CD4-positive, alpha-beta T cell (primary cell): ENCODE data around the gene CALHM6. TPM values are rescaled to one million over a fixed set of nuclear protein-coding genes. Genes with fewer than 3 reads are reported as not detected.
A peak's percentile ranks its signal among the peaks of the same experiment; 100 is the strongest.

ENCODE experiments used
- ATAC-seq: fragments of 200-7000 bp; cut with Tn5 transposase; one replicate; pipeline ENCODE4 v1.10.0; 2022; ENCODE audit warnings: mild to moderate bottlenecking; ENCODE audit not compliant: poor library complexity
- CTCF ChIA-PET: fragments of 350-600 bp; sonication (Branson Sonifier 250); formaldehyde crosslinking; loops from one replicate; lab custom pipeline; 2021; ENCODE audit warnings: antibody characterized with exemption, inconsistent platforms; lab: Charles Lee
- POLR2A ChIA-PET: fragments of 350-600 bp; sonication (Branson Sonifier 250); formaldehyde crosslinking; loops from one replicate; lab custom pipeline; 2021; ENCODE audit warnings: antibody characterized with exemption, inconsistent platforms; lab: Charles Lee
- DNase-seq, 14 experiments: peaks; one replicate each; pipeline ENCODE4 v3.0.0-alpha.2; 2013 to 2020; ENCODE audit warnings: mixed read lengths in 2 of 14
- H3K27ac ChIP-seq, 2 donors: one replicate each; pipeline versions ENCODE4 v1.5.1 to v1.7.0; 2013; ENCODE audit warnings: low read length in 2 of 2, low read depth in 1 of 2, mild to moderate bottlenecking in 1 of 2
- H3K27me3 ChIP-seq, 2 experiments: 1 replicate in 1 of 2; 2 replicates in 1 of 2; pipeline versions ENCODE4 v1.6.1 to v1.7.0; 2013; ENCODE audit warnings: low read length in 2 of 2, control low read depth in 1 of 2, mild to moderate bottlenecking in 1 of 2, moderate library complexity in 1 of 2; ENCODE audit not compliant: insufficient read depth in 2 of 2, control insufficient read depth in 1 of 2
- H3K36me3 ChIP-seq: one replicate; pipeline ENCODE4 v1.6.1; 2013; ENCODE audit warnings: low read length, control low read depth; ENCODE audit not compliant: insufficient read depth
- H3K4me1 ChIP-seq: one replicate; pipeline ENCODE4 v1.6.1; 2013; ENCODE audit warnings: low read length, control low read depth; ENCODE audit not compliant: insufficient read depth
- H3K4me3 ChIP-seq: one replicate; pipeline ENCODE4 v1.5.1; 2013; ENCODE audit warnings: mild to moderate bottlenecking, low read length, moderate library complexity
- H3K9me3 ChIP-seq, 2 experiments: 1 replicate in 1 of 2; 2 replicates in 1 of 2; pipeline versions ENCODE4 v1.6.1 to v1.7.0; 2013; ENCODE audit warnings: low read length in 2 of 2, mild to moderate bottlenecking in 2 of 2, control low read depth in 1 of 2, moderate library complexity in 1 of 2; ENCODE audit not compliant: control insufficient read depth in 1 of 2, insufficient read depth in 1 of 2
- H3K27ac Mint-ChIP-seq: one replicate; pipeline ENCODE4 v1.8.0; 2020; ENCODE audit warnings: mixed read lengths
- H3K27me3 Mint-ChIP-seq: one replicate; pipeline ENCODE4 v1.8.0; 2021; ENCODE audit warnings: mixed read lengths
- H3K36me3 Mint-ChIP-seq: one replicate; pipeline ENCODE4 v1.8.0; 2021; ENCODE audit warnings: low read depth, mixed read lengths
- H3K4me1 Mint-ChIP-seq: one replicate; pipeline ENCODE4 v1.8.0; 2021; ENCODE audit warnings: low read depth, mixed read lengths
- H3K4me3 Mint-ChIP-seq: one replicate; pipeline ENCODE4 v1.8.0; 2020; ENCODE audit warnings: mild to moderate bottlenecking, mixed read lengths
- H3K9me3 Mint-ChIP-seq: one replicate; pipeline ENCODE4 v1.8.0; 2020; ENCODE audit warnings: mixed read lengths
- intact Hi-C, 2 experiments: fragments of 100-400 bp; cut with DNase I in 1 of 2; cut with micrococcal nuclease in 1 of 2; formaldehyde crosslinking; loops; one replicate each; pipeline versions ENCODE4 v1.15.1 to v1.9.0; 2023 to 2025; cut with DNase I, micrococcal nuclease
- total RNA-seq, 174 experiments: library from RNA in 2 of 174; stranded (reverse) in 2 of 174; gene quantifications; one replicate each; pipeline ENCODE4 v1.2.3 and lab custom pipeline; 2021 to 2026
- TF ChIP-seq, protein P1 (sequence below): fragments of 200-600 bp; IDR thresholded peaks from one replicate; pipeline ENCODE4 v1.8.0; 2022; ENCODE audit warnings: antibody characterized with exemption, mild to moderate bottlenecking

The CALHM6 gene
- total RNA-seq, 2 experiments from 2014 or later = 3.0 to 3.1 TPM

DNA sequence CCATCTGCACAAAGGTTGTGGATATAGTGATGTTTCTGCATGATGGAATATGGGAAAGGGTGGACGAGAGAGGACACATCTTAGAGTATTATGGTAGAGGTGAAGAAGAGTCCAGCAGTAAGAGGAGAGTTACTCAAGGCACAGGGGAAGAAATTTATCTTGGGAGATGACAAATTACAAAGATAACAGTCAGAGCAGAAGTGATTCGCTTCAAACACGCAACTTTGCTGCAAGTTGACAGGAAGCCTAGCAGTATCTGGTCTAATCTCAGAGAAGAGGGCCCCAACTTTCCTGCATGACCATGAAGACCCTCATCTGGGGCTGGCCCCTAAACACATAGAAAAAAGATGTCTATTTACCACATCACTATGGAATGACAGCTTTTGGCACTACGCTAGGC, 1.2 kb upstream of the CALHM6 start:
- H3K4me1 Mint-ChIP-seq = peaks cover 27% of the 10 kb centered on the region
- no peaks in the 10 kb centered on the region for H3K9me3 Mint-ChIP-seq
- Histone ChIP-seq H3K36me3 (no peaks in the 10 kb centered on the region), H3K4me3 (no peak overlapping the region), H3K27ac (no peak overlapping the region), H3K27me3 (peaks cover 3 to 5% of the 10 kb centered on the region in 2 experiments), H3K4me1 (peaks cover 25% of the 10 kb centered on the region), H3K9me3 (no peaks in the 10 kb centered on the region)
- POLR2A ChIA-PET = no interaction called here
- H3K27me3 Mint-ChIP-seq = peaks cover 31% of the 10 kb centered on the region
- ATAC-seq (no peak), DNase-seq (no peak)
- intact Hi-C loops = no loop called here
- H3K4me3 Mint-ChIP-seq = no peak overlapping the region
- CTCF ChIA-PET = no interaction called here
- H3K36me3 Mint-ChIP-seq = no peaks in the 10 kb centered on the region
- TF ChIP-seq, protein P1, sequence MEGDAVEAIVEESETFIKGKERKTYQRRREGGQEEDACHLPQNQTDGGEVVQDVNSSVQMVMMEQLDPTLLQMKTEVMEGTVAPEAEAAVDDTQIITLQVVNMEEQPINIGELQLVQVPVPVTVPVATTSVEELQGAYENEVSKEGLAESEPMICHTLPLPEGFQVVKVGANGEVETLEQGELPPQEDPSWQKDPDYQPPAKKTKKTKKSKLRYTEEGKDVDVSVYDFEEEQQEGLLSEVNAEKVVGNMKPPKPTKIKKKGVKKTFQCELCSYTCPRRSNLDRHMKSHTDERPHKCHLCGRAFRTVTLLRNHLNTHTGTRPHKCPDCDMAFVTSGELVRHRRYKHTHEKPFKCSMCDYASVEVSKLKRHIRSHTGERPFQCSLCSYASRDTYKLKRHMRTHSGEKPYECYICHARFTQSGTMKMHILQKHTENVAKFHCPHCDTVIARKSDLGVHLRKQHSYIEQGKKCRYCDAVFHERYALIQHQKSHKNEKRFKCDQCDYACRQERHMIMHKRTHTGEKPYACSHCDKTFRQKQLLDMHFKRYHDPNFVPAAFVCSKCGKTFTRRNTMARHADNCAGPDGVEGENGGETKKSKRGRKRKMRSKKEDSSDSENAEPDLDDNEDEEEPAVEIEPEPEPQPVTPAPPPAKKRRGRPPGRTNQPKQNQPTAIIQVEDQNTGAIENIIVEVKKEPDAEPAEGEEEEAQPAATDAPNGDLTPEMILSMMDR = no peak
- no peak overlapping the region for H3K27ac Mint-ChIP-seq

GRCh38 chr6:116461932-116462885, 1.0 kb downstream of the CALHM6 start:
- Histone ChIP-seq H3K4me1 (peaks cover 33% of the 10 kb centered on the region), H3K9me3 (no peaks in the 10 kb centered on the region), H3K27me3 (peaks cover 3 to 5% of the 10 kb centered on the region in 2 experiments), H3K4me3 (peak overlapping the region; percentile 60), H3K36me3 (no peaks in the 10 kb centered on the region), H3K27ac (no peak overlapping the region)
- Mint-ChIP-seq H3K9me3 (no peaks in the 10 kb centered on the region), H3K27ac (no peak overlapping the region), H3K4me1 (peaks cover 40% of the 10 kb centered on the region), H3K27me3 (peaks cover 29% of the 10 kb centered on the region), H3K4me3 (peak overlapping the region; percentile 69), H3K36me3 (no peaks in the 10 kb centered on the region)
- intact Hi-C loops = no loop called here
- DNase-seq = peak; percentile 7 to 88 (median 44)
- POLR2A ChIA-PET = interaction anchor here (1.1 kb wide), 1 partner anchor 109 kb away, joined by 3 read pairs; the partner anchor contains the start of gene RWDD1
- TF ChIP-seq, protein P1 = no peak
- CTCF ChIA-PET = no interaction called here
- peak; percentile 94 for ATAC-seq

- Histone ChIP-seq H3K27ac (no peak overlapping the region), H3K4me1 (peaks cover 38% of the 10 kb centered on the region), H3K27me3 (peaks cover 3 to 5% of the 10 kb centered on the region in 2 experiments), H3K4me3 (no peak overlapping the region), H3K36me3 (no peaks in the 10 kb centered on the region), H3K9me3 (no peaks in the 10 kb centered on the region)
- no peak for DNase-seq
- Mint-ChIP-seq H3K4me1 (peaks cover 44% of the 10 kb centered on the region), H3K4me3 (no peak overlapping the region), H3K36me3 (no peaks in the 10 kb centered on the region), H3K27ac (no peak overlapping the region), H3K27me3 (peaks cover 31% of the 10 kb centered on the region), H3K9me3 (no peaks in the 10 kb centered on the region)
- POLR2A ChIA-PET = no interaction called here
- intact Hi-C loops = no loop called here
- ATAC-seq = no peak
- CTCF ChIA-PET = no interaction called here
- TF ChIP-seq, protein P1 = no peak
Measured at GRCh38 chr6:116463301-116463700, 2.1 kb downstream of the CALHM6 start.
